Activated CD4-positive, alpha-beta T cell treated with anti-CD3 and anti-CD28 coated beads, Interleukin-2, amount 50 U/mL, for 24 hours (primary cell): ENCODE measurements around the gene PTH2.

Experiments used
- DNase-seq, 2 donors: peaks; one replicate each; pipeline ENCODE4 v3.0.0-alpha.2; 2020; ENCODE audit warnings: low read depth in 1 of 2, low spot score in 1 of 2

PTH2 gene

DNA sequence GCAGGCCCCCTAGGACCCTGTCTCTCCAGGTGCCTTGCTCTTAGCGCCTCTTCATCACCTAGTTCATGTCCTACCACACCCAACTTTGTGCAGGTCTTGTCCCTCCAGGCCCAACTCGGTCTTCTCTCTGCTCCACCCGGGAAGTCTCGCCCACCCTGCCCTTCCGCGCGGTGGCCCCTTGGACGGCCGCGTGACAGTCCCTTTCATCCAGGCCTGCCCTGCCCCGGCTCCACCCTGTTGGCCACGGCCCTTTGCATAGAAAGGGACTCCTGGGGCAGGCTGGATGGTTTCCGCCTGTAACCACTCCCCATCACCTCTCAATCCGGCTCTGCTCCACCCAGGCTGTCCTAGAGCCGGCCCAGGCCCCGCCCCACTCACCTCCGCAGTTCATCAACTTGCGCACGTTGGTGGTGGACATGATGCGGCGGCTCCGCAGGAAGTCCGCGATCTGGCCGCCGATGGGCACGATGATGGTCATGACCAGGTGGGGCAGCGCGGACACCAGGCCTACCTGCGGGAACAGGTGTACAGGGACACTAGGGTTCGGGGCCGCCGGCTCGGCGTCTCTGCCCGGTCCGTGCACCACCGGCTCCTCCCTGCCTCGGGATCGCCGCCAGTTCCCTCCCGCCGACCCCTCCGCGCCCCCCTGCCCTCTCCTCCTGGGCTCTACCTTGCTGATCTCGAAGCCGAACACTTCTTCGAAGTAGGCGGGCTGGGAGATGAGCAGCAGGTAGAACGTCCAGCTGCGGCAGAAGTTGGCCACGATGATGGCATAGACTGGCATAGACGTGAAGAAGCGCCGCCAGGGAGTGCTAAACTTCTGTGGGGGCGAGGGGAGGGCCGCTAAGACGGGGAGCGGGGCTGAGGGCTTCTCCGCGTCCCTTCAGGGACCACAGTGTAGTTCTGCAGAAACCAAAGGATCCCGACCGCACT, 9.2 kb upstream of the PTH2 start:
- DNase-seq, result no peak

DNA sequence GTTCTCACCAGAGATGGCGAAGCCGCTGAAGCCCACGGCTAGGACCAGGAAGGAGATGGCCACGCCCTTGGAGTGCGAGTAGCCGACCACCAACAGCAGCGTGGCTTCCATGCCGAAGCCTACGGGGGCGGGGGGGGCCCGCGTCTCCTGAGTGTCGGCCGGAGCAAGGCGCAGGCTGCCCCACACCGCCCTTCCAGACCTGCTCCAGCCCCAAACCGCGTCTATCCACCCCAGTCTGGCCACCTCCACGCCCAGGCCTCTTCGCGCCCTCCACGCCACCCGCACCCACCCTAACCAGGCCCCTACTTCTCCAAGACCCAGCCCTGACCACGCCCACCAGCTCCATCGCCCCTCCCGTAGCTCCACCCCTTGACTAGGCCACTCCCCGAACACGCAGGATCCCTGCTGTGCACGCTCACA, 8.1 kb upstream of the PTH2 start:
- no peak for DNase-seq

DNA sequence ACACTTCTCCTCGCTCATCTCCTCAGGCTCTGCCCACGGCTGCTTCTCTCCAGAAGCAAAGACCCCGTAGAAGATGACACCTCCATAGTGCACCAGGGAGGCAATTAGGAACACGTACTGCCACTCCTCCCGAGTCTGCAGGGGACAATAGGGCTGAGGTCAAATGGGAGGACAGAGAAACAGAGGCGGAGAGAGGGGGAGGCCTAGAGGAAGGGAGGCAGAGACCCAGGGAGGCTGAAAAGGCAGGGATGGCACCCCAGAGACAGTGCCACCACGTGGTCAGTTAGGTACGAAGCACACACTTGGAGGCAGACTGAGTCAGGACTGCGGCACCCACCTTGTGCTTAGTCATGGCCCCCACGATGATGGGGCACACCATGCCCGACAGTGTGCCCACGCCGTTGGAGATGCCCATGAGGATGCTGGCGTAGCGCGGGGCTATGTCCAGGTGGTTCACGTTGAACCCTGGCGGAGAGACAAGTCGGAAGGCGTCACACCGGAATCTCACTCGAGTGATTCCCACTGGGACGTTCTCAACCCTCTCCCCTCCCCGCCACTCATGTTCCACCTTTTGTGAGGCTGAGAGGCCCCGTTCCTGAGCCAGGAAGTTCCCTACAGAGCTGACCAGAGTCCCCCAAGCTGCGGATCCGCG, 7.6 kb upstream of the PTH2 start:
- no peak for DNase-seq

DNA sequence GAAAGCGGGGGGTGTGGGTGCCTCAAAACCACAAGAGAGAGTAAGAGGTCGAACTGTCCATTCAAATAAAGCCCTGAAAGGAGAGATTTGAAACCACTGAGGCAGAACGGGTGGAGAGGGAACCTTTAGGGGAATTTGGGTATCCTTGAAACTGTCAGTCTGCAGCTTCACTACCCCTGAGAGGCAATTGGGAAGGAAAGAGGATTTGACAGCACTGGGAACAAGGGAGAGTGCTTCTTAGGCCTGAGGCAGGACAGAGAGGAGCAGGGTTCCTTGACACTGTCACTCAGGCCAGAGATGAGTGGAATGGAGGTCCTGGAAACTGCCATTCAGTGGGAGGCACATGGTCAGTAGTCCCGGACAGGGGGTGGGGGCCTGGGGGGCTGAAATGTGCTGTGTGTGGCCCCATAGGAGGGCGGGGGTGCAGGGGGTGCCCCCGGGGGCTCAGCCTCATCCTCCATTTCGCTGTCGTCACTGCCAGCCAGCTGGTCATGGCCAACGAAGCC, 7.0 kb upstream of the PTH2 start:
- DNase-seq, result no peak

DNA sequence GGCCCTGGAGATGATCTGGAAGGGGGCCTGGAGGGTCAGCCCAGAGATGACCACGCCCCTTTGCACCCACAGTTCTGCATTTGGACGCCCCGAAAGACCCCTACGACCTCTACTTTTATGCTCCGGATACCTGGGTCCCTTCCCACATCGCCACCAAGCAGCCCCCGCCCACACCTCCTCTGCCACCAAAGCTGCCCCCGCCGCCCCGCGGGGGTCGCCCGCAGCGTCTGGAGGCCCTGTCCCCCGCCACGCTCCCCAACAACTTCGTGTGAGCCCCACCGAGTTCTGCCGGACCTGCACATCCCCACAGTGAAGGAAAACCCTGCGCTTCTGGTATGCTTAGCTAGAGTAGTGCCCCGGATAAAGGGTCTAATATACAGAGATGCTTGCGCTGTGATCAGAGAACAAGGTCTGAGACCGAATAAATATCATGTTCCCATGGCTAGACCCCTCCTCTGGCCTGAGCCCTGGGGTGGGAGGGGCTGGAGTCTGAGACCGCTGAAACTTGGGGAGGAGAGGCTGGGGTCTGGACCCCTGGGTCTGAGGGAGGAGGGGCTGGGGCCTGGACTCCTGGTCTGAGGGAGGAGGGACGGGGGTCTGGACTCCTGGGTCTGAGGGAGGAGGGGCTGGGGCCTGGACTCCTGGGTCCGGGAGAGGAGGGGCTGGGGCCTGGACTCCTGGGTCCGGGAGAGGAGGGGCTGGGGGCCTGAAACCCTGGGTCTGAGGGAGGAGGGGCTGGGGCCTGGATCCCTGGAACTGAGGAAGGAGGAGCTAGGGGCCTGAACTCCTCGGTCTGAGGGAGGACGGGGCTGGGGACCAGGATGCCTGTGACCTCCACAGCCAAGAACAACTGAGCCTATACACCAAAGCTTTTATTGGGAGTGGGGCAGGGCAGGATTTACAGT, 5.6 kb upstream of the PTH2 start:
- DNase-seq, result no peak

DNA sequence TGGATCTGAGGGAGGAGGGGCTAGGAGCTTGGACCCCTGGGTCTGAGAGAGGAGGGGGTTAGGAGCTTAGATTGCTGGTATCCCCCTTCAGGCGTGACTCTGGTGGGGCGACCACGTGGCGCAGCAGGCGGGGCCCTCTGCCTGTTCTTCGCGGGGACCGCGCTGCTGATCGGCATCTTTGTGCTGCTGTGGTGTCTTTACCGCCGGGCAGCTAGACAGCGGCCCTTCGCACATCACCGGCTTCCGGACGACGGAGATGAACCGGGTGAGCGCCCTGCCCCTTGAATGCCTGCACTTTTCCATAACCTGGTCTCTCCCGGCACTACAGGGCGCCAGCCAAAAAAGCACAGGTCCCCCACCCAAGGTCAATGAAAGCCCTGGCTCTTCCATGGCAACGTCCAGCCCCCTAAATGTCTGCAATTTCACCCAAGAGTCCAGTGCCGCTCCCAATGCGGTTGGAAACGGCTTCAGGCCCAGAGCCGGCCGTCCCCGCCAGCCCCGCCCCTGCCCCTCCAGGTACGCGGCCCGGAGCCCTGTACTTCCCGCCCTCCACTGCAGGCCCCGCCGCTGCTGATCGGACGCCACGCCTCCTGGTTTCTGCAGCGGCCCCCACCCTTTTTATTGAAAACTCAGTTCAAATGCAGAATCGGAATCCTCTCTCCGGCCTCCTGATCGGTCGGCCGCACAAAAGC, 4.8 kb upstream of the PTH2 start:
- no peak for DNase-seq

DNA sequence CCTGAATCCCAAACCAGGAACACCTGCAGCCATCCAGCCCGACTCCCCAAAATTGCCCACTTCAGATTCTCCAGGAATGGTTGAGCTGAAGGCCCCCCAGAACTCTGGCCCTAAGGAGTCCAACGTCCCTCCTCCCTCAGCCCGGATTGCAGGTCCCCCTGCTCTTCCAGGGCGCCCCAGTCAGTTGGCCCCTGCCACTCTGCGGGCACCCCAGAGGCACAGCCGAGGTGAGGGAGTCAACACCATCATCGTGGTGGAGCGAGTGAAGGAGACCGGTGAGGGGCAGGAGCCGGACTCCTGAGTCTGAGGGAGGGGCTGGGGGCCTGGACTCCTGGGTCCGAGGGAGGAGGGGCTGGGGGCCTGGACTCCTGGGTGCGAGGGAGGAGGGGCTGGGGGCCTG, 4.1 kb upstream of the PTH2 start:
- no peak for DNase-seq

DNA sequence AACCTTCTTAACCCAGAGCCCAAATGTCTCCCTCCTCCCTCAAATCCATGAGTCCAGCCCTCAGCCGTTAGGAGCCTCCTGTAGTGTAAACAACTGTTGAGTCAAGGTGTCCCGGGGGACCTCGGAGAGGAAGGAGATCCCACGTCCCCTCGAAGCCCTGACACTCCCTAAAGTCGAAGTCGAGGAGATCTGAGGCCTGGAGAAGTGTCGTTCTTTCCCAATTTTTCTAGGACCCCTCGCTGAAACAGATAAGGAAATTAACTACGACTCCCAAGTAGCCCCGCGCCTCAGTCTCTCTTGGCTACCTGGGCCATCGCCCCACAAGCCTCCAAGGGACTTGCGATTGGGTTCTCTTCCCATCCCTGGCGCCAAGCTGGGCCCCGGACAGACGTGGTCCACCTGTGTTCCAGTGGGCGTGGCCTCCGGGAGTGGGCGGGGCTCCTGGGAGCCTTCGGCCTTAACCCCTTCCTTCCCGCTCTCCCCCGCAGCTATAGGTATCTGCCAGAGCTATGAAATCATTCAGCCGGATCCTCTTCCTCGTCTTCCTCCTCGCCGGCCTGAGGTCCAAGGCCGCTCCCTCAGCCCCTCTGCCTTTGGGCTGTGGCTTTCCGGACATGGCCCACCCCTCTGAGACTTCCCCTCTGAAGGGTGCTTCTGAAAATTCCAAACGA, 2.8 kb upstream of the PTH2 start:
- no peak for DNase-seq

DNA sequence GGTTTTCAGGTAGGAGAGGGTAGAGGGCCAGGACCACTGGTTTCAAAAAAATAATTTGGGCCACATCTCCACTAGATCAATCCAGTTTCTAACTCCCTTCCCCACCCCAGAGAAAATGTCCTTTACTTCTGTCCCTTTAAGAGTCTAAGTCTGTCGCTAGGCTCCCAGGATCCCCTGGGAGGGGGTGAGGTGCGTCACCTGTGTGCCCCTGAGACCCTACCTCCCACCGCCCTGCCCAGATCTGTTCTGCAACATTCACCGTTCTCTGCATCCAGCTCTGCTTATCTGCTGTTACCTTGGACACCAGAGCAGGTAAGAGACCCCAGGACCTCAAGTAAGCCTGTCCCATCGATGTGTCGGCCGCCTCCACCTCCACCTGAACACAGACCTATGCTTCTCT, 1.9 kb upstream of the PTH2 start, which contains the start of gene GFY:
GFY (plus strand) TSS at position 211 of the 400 bp plus-strand sequence. CDS start 1,043 bp downstream, outside the sequence.
- no peak for DNase-seq

DNA sequence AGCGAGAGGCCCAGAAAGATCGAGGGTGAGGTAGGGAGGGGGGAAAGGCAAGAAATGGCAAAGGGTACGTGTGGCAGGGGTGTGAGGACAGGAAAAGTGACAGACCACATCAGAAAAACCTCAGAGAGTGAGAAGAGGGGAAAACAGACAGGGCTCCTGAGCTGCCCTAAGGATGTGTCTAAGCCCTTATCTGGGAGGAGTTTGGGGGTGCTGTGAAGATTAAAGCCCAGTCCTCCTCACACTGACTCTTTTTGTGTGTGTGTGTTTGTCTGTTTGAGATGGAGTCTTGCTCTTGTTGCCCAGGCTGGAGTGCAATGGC, 703 bp upstream of the PTH2 start:
- no peak for DNase-seq

DNA sequence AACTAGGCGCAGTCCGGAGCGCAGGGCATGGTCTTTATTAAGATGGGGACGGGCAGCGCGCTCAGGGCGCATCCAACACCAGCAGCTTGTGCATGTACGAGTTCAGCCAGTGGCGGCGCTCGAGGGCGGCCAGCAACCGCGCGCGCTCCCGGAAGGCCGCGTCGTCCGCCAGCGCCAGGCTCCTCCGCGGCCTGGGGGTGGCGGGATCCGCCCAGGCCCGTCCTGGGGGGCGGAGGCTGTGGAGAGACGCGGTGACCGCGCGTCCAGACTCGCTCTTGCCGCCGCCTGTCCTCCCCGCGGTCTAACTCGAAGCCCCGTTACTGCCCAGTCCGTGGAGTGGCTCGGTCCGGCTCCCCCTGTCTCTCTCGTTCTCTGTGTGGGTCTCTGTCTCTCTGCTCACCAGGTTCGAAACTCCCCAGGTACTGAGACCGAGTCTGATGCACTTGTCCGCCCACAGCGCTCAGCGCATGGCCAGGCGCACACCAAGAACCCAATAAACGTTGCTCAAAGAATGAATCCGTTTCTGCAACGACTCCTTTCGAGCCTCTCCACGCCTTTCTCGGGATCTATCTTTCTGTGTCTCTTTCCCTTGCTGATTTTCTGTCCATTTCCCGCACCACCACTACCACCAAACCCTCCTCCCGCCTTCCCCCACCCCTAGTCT, 702 bp downstream of the PTH2 start:
- no peak for DNase-seq

DNA sequence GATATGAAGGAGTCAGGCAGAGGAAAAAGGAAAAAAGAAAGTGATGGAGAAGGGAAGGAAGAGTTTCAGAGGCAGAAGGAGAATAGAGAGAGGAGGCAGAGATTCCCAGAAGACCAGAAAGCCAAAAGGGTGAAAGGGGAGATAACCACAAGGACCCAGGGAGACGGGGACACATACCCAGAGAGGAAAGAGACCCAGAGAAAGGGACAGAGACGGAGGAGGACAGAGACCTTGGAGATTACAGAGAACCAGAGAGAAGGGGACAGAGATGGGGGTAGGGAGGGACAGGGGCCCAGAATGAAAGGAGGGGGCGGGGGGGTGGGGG, 1.4 kb downstream of the PTH2 start:
- no peak for DNase-seq

DNA sequence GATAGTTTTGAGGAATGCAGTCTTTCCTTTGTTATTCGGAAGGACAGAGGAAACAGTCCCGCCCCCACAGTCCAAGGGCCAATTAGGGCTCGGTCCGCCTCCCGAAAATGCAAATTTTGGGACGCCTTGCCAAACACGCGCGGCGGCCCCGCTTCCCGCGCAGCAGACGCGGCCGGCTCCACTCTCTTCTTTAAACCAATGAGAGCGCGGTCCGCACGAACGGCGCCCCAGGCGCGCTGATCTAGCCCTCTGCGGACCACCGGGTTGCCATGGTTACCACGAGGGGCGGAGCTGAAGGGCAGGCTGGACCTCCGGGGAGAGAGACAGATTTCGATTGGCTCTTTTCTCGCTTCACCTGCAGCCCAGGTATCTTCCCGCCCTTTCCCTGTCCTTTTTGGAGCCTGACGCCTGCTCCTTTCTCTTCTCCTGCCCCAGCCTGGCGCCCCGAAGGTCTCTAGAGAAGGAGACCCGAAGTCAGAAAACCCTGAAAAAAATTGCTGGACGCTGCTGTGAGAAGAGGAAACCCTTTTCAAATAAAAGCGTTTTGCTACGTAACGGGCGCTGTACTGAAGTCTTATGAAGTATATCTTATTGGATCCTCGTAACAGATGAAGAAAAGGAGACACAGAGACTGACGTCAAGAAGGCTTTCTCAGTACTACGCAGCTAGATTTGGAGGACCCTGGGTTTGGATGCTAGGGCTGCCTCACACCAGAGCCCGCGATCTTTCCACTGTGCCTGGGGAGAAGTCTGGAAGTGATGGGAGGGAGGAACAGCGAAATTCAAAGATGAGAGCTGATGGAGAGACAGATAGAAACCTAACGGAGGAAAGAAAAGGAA, 2.0 kb downstream of the PTH2 start:
- no peak for DNase-seq

DNA sequence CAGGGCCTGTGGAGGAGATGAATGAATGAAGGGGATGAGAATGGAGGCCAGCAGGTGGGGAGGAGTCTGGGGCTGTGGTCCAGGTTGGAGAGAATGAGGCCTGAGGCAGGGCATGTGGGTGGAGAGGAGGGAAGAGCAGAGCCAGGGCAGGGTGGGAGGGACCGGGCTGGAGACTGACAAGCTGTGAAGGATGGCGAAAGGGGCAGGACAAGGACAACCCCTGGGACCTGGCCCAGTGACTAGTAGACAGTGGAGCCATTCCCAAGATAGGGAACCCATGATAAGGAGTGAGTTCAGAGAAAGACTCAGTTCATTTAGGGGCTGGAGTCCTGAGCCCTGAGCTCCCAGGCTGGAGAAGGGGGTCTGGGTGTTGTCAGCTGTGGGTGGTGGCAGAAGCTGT, 3.0 kb downstream of the PTH2 start:
- no peak for DNase-seq

DNA sequence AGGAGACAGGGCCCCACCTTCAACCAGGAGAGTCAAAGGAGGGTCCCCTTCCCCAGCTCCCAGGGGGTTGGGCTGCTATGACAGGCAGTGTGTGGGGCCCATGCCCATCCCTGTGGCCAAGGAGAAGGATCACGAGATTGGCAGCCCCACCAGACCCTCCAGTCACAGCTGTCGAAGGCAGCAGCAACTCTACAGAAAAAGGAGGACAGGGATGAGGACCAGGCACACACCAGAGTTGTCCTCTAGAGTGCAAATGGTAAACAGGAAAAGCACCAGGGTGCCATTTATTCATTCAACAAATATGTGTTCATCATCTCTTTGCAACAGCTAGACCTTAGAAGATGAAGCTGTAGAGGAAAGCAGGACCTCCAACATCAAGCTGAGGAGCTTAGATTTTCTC, 4.1 kb downstream of the PTH2 start:
- no peak for DNase-seq

DNA sequence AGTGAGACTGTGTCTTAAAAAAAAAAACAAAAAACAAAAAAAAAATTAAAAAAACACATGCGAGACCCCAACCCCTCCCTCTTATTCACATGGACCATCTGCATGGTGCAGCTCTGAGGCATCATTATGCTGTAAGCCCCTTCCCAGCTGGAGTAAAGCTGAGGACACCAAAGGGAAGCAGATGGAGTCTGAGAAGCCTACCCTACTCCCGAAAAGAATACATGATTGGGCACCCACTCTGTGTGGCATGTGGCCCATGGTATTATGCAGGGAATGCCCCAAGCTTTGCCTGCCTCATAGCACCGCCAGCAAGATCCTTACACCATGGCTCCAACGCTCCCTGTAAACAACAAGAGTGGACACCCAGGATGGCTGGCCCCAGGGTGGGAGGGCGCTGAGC, 4.7 kb downstream of the PTH2 start:
- no peak for DNase-seq

DNA sequence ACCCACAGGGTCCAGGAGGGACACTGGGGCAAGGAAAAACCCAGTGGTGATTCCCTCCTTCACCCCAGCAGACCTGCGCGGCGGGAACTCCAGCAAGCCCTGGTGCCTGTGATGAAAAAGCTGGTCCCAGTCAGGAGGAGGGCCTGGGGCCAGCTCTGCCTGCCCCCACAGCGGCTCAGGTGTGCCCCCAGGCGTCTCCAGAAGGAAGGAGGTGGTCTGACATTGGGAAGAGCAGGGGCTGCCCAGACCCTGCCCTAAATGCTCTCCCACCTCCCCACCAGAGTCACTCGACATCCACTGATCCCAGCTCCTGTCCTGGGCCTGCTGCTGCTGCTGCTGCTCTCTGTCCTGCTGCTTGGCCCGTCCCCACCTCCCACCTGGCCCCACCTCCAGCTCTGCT, 6.2 kb downstream of the PTH2 start:
- DNase-seq, result no peak

DNA sequence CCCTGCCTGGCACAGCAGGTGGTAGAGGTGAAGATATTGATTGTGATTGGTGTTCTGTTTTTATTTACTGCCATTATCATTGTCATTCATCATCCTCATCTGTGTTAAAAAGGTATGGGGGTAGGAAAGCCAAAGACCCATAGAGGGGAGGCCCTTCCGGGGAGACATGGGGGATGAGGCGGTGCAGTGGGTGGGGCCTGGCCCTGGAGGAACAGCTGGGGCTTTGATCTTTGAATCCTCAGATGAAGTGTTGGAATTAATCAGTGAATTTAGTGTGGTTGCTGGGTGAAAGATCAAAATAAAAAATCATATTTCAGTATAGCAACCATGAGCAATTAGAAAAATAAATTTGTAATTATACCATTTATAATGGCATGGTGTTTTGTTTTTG, 7.4 kb downstream of the PTH2 start:
- DNase-seq, result no peak
